Transverse colon (tissue), 4 donors: ENCODE measurements around the gene CBLIF. TPM values are rescaled to one million over a fixed set of nuclear protein-coding genes. Genes with fewer than 3 reads are reported as not detected.

Source experiments
- DNase-seq: peaks from one replicate; pipeline ENCODE4 v3.0.0-alpha.2; 2019
- H3K27ac ChIP-seq, 4 donors: fragments of 200-600 bp; sonication (generic); 2 replicates each; pipeline ENCODE4 v1.5.1; 2016 to 2018; ENCODE audit warnings: inconsistent platforms in 4 of 4
- H3K27me3 ChIP-seq: fragments of 200-600 bp; sonication (generic); 2 replicates; pipeline ENCODE4 v1.5.1; 2017; ENCODE audit warnings: inconsistent platforms
- H3K36me3 ChIP-seq, 4 donors: fragments of 200-600 bp; sonication (generic); 2 replicates each; pipeline ENCODE4 v1.5.1; 2017 to 2019; ENCODE audit warnings: inconsistent platforms in 4 of 4
- H3K4me1 ChIP-seq, 4 donors: fragments of 200-600 bp; sonication (generic); 2 replicates each; pipeline ENCODE4 v1.5.1; 2017 to 2020; ENCODE audit warnings: inconsistent platforms in 4 of 4
- H3K4me3 ChIP-seq, 4 donors: fragments of 200-600 bp; sonication (generic); 1 replicate in 1 of 4; 2 replicates in 3 of 4; pipeline versions ENCODE4 v1.5.1 to v1.6.1; 2017 to 2019; ENCODE audit warnings: inconsistent platforms in 4 of 4
- H3K9me3 ChIP-seq, 2 donors: fragments of 200-600 bp; sonication (generic); 2 replicates each; pipeline ENCODE4 v1.5.1; 2017 to 2019; ENCODE audit warnings: inconsistent platforms in 2 of 2
- EP300 ChIP-seq: sonication (generic); formaldehyde crosslinking; IDR thresholded peaks from one replicate; pipeline ENCODE4 v1.6.1; 2017; ENCODE audit warnings: antibody characterized with exemption, low read depth
- POLR2A ChIP-seq: fragments of 450-650 bp; IDR thresholded peaks from one replicate; pipeline ENCODE4 v1.6.1; 2016; ENCODE audit warnings: antibody characterized with exemption, mild to moderate bottlenecking, moderate library complexity
- POLR2AphosphoS5 ChIP-seq, 3 donors: sonication (generic); formaldehyde crosslinking; IDR thresholded peaks; one replicate each; pipeline ENCODE4 v1.6.1; 2016; ENCODE audit warnings: antibody characterized with exemption in 3 of 3
- WGBS, 2 donors: methylation state at CpG; one replicate each; pipeline ENCODE4 v1.1.5; 2018; ENCODE audit warnings: low coverage in 1 of 2; 5-methylcytosine and 5-hydroxymethylcytosine counted together
- in situ Hi-C, 4 donors: fragments of 200-750 bp; cut with MboI; loops; one replicate each; pipeline versions ENCODE4 v1.15.0 to v1.15.1; 2017; ENCODE audit warnings: low sequenced_read_pairs in 3 of 4, low pct_ligation_motif_present in 1 of 4, low pct_unique_long_range_greater_than_20kb in 1 of 4
- intact Hi-C: fragments of 100-400 bp; cut with DNase I; formaldehyde crosslinking; loops from one replicate; pipeline ENCODE4 v1.15.1; 2023; ENCODE audit warnings: low total_unique reads
- total RNA-seq, 4 donors: library from RNA; depleted of rRNA; stranded (reverse); fragments of >200 nt; gene quantifications; one replicate each; pipeline ENCODE4 v1.1.0, GENCODE V29; 2016
- TF ChIP-seq, protein P1 (sequence below), 5 experiments: fragments of 200-600 bp in 3 of 5; fragments of 450-650 bp in 2 of 5; sonication (generic) in 3 of 5; IDR thresholded peaks; 1 replicate in 2 of 5; 2 replicates in 3 of 5; pipeline ENCODE4 v1.5.1; 2016 to 2017; ENCODE audit warnings: antibody characterized with exemption in 5 of 5, inconsistent platforms in 3 of 5, mild to moderate bottlenecking in 2 of 5, moderate library complexity in 1 of 5

Gene CBLIF
- total RNA-seq, 4 donors from 2014 or later = not detected

DNA sequence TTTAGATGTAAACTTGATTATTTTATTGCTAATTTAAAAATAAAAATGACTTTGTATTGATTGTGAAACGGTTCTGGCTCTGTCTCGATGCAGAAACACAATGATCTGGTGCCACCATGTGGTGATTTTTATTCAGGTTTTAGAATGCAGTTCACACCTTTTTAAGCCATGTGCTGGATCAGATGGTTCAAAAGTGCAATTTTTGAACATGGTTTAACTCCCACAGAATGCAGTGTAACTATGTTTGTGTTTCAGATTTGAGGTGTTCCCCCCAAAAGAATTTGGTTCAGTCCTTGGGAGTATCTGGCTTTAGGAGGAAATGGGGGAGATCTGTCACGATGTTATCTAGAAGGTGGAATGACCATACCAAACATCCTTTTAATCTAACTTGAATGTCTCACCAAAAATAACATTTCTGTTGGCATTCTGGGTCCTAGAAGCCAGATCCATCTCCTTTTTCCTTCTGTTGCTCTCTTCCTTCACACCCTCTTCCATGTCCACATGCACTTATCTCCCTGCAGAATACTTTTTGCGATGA is 42.6 kb downstream of the CBLIF start:
- H3K9me3 ChIP-seq = no peaks in the 10 kb centered on the region
- TF ChIP-seq, protein P1, sequence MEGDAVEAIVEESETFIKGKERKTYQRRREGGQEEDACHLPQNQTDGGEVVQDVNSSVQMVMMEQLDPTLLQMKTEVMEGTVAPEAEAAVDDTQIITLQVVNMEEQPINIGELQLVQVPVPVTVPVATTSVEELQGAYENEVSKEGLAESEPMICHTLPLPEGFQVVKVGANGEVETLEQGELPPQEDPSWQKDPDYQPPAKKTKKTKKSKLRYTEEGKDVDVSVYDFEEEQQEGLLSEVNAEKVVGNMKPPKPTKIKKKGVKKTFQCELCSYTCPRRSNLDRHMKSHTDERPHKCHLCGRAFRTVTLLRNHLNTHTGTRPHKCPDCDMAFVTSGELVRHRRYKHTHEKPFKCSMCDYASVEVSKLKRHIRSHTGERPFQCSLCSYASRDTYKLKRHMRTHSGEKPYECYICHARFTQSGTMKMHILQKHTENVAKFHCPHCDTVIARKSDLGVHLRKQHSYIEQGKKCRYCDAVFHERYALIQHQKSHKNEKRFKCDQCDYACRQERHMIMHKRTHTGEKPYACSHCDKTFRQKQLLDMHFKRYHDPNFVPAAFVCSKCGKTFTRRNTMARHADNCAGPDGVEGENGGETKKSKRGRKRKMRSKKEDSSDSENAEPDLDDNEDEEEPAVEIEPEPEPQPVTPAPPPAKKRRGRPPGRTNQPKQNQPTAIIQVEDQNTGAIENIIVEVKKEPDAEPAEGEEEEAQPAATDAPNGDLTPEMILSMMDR (IDR thresholded peaks at IDR 0.05) = peak; percentile 55 to 81 (median 66)
- no peak for TF ChIP-seq POLR2AphosphoS5 (IDR thresholded peaks at IDR 0.05)
- H3K4me3 ChIP-seq = no peak overlapping the region
- in situ Hi-C loops (loop anchor here (5.0 to 25.0 kb wide), 4 partner anchors 45 to 265 kb away; partner anchors contain the start of gene STX3 (in 3 of the 4)), intact Hi-C loops (loop anchor here (5.0 kb wide), 1 partner anchor 45 kb away; the partner anchor contains the start of gene STX3)
- no peak for DNase-seq
- H3K36me3 ChIP-seq = peaks cover 0 to 14% (median 3%) of the 10 kb centered on the region in 4 donors
- H3K27ac ChIP-seq = no peak overlapping the region
- H3K27me3 ChIP-seq = no peaks in the 10 kb centered on the region
- H3K4me1 ChIP-seq = peaks cover 4 to 35% (median 12%) of the 10 kb centered on the region in 4 donors
- WGBS, 2 donors = 31 to 49% methylated on average over 3 to 4 of the region's 4 CpGs

DNA sequence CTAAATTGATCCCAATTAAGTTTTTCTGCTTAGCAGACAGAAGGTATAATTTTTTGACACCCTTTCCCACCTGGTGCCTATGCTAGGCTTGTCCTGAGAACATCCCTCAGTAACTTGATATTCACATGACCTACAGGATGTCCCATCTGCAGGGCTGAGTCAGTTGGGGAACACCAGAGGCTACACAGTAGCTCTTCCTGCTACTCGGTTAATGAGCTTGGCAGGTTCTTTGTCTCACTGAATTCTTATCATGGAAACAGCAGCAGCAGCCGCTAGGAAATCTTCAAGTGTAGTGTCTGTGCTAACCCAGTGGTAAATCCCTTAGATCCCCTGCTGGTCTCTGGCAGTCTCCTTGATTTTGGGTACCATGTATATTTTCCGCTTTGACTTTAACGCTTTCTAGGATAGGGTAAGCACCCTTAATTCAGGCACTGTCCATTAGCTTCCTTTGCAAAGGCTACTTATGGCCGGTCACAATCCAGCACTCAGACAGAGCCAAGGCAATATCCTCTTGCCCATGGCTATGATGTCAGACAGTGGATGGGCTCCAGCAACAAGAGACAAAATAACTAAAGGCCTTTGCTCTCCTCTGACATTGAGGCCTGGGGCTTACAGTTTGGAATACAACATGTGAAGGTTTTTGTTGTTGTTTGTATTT is 43.2 kb downstream of the CBLIF start:
- in situ Hi-C loops = loop anchor here (5.0 to 25.0 kb wide), 4 partner anchors 45 to 265 kb away; partner anchors contain the start of gene STX3 (in 3 of the 4)
- 55 to 74% methylated on average over 4 to 5 of the region's 5 CpGs for WGBS, 2 donors
- TF ChIP-seq POLR2AphosphoS5 (IDR thresholded peaks at IDR 0.05) (no peak), EP300 (no peak), POLR2A (no peak)
- TF ChIP-seq, protein P1 (IDR thresholded peaks at IDR 0.05) = no peak
- Histone ChIP-seq H3K27ac (no peak overlapping the region), H3K4me3 (no peak overlapping the region), H3K4me1 (peaks cover 4 to 29% (median 12%) of the 10 kb centered on the region in 4 donors), H3K36me3 (peaks cover 0 to 20% (median 4%) of the 10 kb centered on the region in 4 donors), H3K9me3 (no peaks in the 10 kb centered on the region), H3K27me3 (no peaks in the 10 kb centered on the region)
- DNase-seq = no peak
- intact Hi-C loops = loop anchor here (5.0 kb wide), 1 partner anchor 45 kb away; the partner anchor contains the start of gene STX3

DNA sequence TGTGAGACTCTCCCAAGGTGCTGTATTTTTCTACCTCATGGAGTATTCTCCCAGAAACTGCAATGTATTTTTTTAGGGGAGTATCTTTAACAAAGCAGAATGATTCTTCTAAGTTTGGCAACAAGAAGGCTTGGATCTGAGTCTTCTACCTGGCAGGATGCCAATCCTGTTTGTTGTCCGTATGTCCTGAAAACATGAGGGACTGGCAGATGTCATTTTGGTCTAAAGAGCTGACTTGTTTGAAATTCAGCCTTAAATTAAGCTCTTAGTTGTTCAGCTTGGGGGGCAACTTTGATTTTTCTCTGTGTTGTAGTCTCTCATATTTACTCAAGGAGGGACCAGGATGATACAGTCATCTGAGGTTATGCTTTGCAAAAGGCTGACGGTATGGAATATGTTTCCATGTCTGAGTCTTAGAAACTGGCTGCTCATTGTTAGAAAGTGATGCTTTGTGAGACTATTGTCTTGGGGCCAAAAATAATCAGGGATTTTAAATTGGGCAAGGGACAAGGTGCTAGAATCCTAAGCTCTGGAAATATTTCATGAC is 44.1 kb downstream of the CBLIF start:
- WGBS, 2 donors = 39% methylated on average over 2 of the region's 2 CpGs; no CpG with 5 or more reads in 1 of the 2 donors
- H3K27me3 ChIP-seq = no peaks in the 10 kb centered on the region
- peaks cover 4 to 26% (median 12%) of the 10 kb centered on the region in 4 donors for H3K4me1 ChIP-seq
- peak overlapping the region; percentile 55 to 69 (median 56) for H3K27ac ChIP-seq
- DNase-seq = no peak
- H3K4me3 ChIP-seq = no peak overlapping the region
- no peaks in the 10 kb centered on the region for H3K9me3 ChIP-seq
- TF ChIP-seq EP300 (no peak), POLR2A (no peak), POLR2AphosphoS5 (IDR thresholded peaks at IDR 0.05) (no peak)
- TF ChIP-seq, protein P1 (IDR thresholded peaks at IDR 0.05) = no peak
- intact Hi-C loops (loop anchor here (5.0 kb wide), 1 partner anchor 44 kb away; the partner anchor contains the start of gene STX3), in situ Hi-C loops (loop anchor here (5.0 to 25.0 kb wide), 4 partner anchors 44 to 264 kb away; partner anchors contain the start of gene STX3 (in 3 of the 4))
- peaks cover 0 to 16% (median 6%) of the 10 kb centered on the region in 4 donors for H3K36me3 ChIP-seq
